Measurements from ENCODE around the gene ARHGEF38.

DNA sequence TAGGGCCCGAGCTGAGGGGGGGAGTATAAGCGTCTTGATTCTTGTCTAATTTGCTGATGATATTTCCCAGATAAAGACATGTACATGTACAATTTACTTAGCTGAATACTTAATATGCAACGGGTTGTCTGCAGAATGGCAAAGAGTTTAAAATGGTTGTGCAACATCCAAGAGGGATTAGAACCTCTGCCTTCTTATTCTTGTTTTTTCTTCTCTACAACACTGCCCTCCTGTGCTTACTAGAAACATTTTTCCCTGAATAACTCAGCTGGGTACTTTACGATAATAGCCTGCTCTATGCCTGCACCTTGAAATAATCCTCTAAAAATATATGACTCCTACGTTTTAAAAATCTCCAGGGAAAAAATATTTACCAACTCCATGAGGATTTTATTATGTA is 114.3 kb downstream of the ARHGEF38 start:
- TF ChIP-seq CTCF (IDR thresholded peaks at IDR 0.05): peak in 1 of 3 donors; percentile 13
- no peak for TF ChIP-seq POLR2A (IDR thresholded peaks at IDR 0.05)
